ENCODE measurements around the gene B3GNT2. TPM values are rescaled to one million over a fixed set of nuclear protein-coding genes. Genes with fewer than 3 reads are reported as not detected.

The B3GNT2 gene
- total RNA-seq, 4 donors from 2014 or later: 28.1 to 41.6 (median 38.4) TPM

- intact Hi-C loops (cut with DNase I; ENCODE audit: low total_unique reads): no loop called here
- H3K4me1 ChIP-seq: peaks cover 16 to 79% (median 40%) of the 10 kb centered on the region in 4 donors
Observed at GRCh38 chr2:62217421-62217820, 21.5 kb downstream of the B3GNT2 start.

GRCh38 chr2:62217970-62218369, 22.1 kb downstream of the B3GNT2 start:
- intact Hi-C loops (cut with DNase I; ENCODE audit: low total_unique reads) (no loop called here), in situ Hi-C loops (cut with MboI; ENCODE audit: low pct_ligation_motif_present in 1 of 4, low pct_unique_long_range_greater_than_20kb in 1 of 4, low sequenced_read_pairs in 3 of 4) (no loop called here)
- TF ChIP-seq EP300 (IDR thresholded peaks at IDR 0.05; ENCODE audit: low read depth) (no peak), POLR2A (IDR thresholded peaks at IDR 0.05) (no peak), CTCF (IDR thresholded peaks at IDR 0.05) (no peak), POLR2AphosphoS5 (IDR thresholded peaks at IDR 0.05) (no peak)
- Histone ChIP-seq H3K4me3 (no peak overlapping the region), H3K9me3 (no peaks in the 10 kb centered on the region), H3K4me1 (peaks cover 16 to 78% (median 40%) of the 10 kb centered on the region in 4 donors), H3K36me3 (peaks cover 0 to 2% (median 0%) of the 10 kb centered on the region in 4 donors), H3K27me3 (no peaks in the 10 kb centered on the region), H3K27ac (peak overlapping the region in 3 of 4 donors; percentile 28 to 57 (median 35))
- DNase-seq: no peak
- WGBS, 2 donors (ENCODE audit: low coverage in 1 of 2): 66 to 70% methylated on average over 4 to 5 of the region's 5 CpGs

More at GRCh38 chr2:62217421-62217820, 21.5 kb downstream of the B3GNT2 start:
- Histone ChIP-seq H3K36me3 (no peaks in the 10 kb centered on the region), H3K27me3 (no peaks in the 10 kb centered on the region), H3K9me3 (no peaks in the 10 kb centered on the region), H3K27ac (peak overlapping the region; percentile 28 to 50 (median 34)), H3K4me3 (no peak overlapping the region)
- WGBS, 2 donors (ENCODE audit: low coverage in 1 of 2): 88 to 100% methylated on average over 1 to 10 of the region's 10 CpGs
- TF ChIP-seq CTCF (IDR thresholded peaks at IDR 0.05) (no peak), POLR2A (IDR thresholded peaks at IDR 0.05) (no peak), POLR2AphosphoS5 (IDR thresholded peaks at IDR 0.05) (no peak), EP300 (IDR thresholded peaks at IDR 0.05; ENCODE audit: low read depth) (no peak)
- in situ Hi-C loops (cut with MboI; ENCODE audit: low pct_ligation_motif_present in 1 of 4, low pct_unique_long_range_greater_than_20kb in 1 of 4, low sequenced_read_pairs in 3 of 4): no loop called here
- DNase-seq: no peak

- H3K4me3 ChIP-seq: no peak overlapping the region
- TF ChIP-seq CTCF (IDR thresholded peaks at IDR 0.05) (no peak), EP300 (IDR thresholded peaks at IDR 0.05; ENCODE audit: low read depth) (no peak), POLR2A (IDR thresholded peaks at IDR 0.05) (no peak), POLR2AphosphoS5 (IDR thresholded peaks at IDR 0.05) (no peak)
- no peak for DNase-seq
- in situ Hi-C loops (cut with MboI; ENCODE audit: low pct_ligation_motif_present in 1 of 4, low pct_unique_long_range_greater_than_20kb in 1 of 4, low sequenced_read_pairs in 3 of 4): no loop called here
- H3K36me3 ChIP-seq: peaks cover 0 to 8% (median 0%) of the 10 kb centered on the region in 4 donors
- peak overlapping the region in 2 of 4 donors; percentile 15 to 35 for H3K27ac ChIP-seq
- WGBS, 2 donors (ENCODE audit: low coverage in 1 of 2): 75 to 90% methylated on average over 3 to 4 of the region's 4 CpGs
- no peaks in the 10 kb centered on the region for H3K27me3 ChIP-seq
- intact Hi-C loops (cut with DNase I; ENCODE audit: low total_unique reads): no loop called here
- no peaks in the 10 kb centered on the region for H3K9me3 ChIP-seq
- H3K4me1 ChIP-seq: peaks cover 16 to 64% (median 33%) of the 10 kb centered on the region in 4 donors
Observed at GRCh38 chr2:62219407-62220159, 23.7 kb downstream of the B3GNT2 start.

GRCh38 chr2:62221141-62221540, 25.2 kb downstream of the B3GNT2 start:
- Histone ChIP-seq H3K9me3 (no peaks in the 10 kb centered on the region), H3K27ac (no peak overlapping the region), H3K4me1 (peaks cover 12 to 48% (median 19%) of the 10 kb centered on the region in 4 donors), H3K36me3 (peaks cover 0 to 14% (median 6%) of the 10 kb centered on the region in 4 donors), H3K4me3 (no peak overlapping the region), H3K27me3 (no peaks in the 10 kb centered on the region)
- DNase-seq: no peak
- 20 to 33% methylated on average over 1 of the region's 1 CpG for WGBS, 2 donors (ENCODE audit: low coverage in 1 of 2)
- no peak for TF ChIP-seq POLR2A (IDR thresholded peaks at IDR 0.05)
- no peak for TF ChIP-seq POLR2AphosphoS5 (IDR thresholded peaks at IDR 0.05)
- TF ChIP-seq CTCF (IDR thresholded peaks at IDR 0.05): no peak
- TF ChIP-seq EP300 (IDR thresholded peaks at IDR 0.05; ENCODE audit: low read depth): no peak
- in situ Hi-C loops (cut with MboI; ENCODE audit: low pct_ligation_motif_present in 1 of 4, low pct_unique_long_range_greater_than_20kb in 1 of 4, low sequenced_read_pairs in 3 of 4): no loop called here
- intact Hi-C loops (cut with DNase I; ENCODE audit: low total_unique reads): no loop called here
